Upper lobe of left lung (tissue), 4 donors: ENCODE data around the gene PERP.

Experiments used
- CTCF ChIP-seq, 6 experiments: fragments of 450-650 bp in 4 of 6; fragments of 200-600 bp in 2 of 6; sonication (generic) in 2 of 6; IDR thresholded peaks; one replicate each; pipeline ENCODE4 v1.5.1; 2016 to 2019; ENCODE audit warnings: antibody characterized with exemption in 6 of 6
- POLR2A ChIP-seq, 4 donors: fragments of 450-650 bp; IDR thresholded peaks; one replicate each; pipeline ENCODE4 v1.5.1; 2016 to 2017; ENCODE audit warnings: antibody characterized with exemption in 4 of 4, mild to moderate bottlenecking in 2 of 4
- POLR2AphosphoS5 ChIP-seq, 2 donors: sonication (generic); formaldehyde crosslinking; IDR thresholded peaks; one replicate each; pipeline ENCODE4 v1.5.1; 2017; ENCODE audit warnings: antibody characterized with exemption in 2 of 2

GRCh38 chr6:138093632-138094031, 13.6 kb downstream of the PERP start:
- no peak for TF ChIP-seq POLR2A (IDR thresholded peaks at IDR 0.05)
- TF ChIP-seq CTCF (IDR thresholded peaks at IDR 0.05), result no peak
- no peak for TF ChIP-seq POLR2AphosphoS5 (IDR thresholded peaks at IDR 0.05)
